BE2C (cell line): ENCODE data around the gene RAD54L.
"Not testable (repeated sequence)": the region's sequence is repeated elsewhere in the genome, so short reads cannot be mapped to it uniquely, and the experiment has no call there.

ENCODE experiments used
- DNase-seq: peaks from one replicate; pipeline ENCODE4 v3.0.0-alpha.2; 2020
- H3K27me3 ChIP-seq: fragments of 250-450 bp; sonication (Bioruptor Pico); 2 replicates; pipeline ENCODE4 v1.5.1; 2020; ENCODE audit warnings: mild to moderate bottlenecking
- H3K36me3 ChIP-seq: fragments of 250-450 bp; sonication (Bioruptor Pico); 2 replicates; pipeline ENCODE4 v1.5.1; 2020; ENCODE audit warnings: mild to moderate bottlenecking
- H3K4me1 ChIP-seq: fragments of 250-450 bp; sonication (Bioruptor Pico); 2 replicates; pipeline ENCODE4 v1.5.1; 2020
- H3K4me3 ChIP-seq: 2 replicates; pipeline ENCODE4 v1.5.1; 2011; ENCODE audit warnings: low read depth, low read length
- H3K9me3 ChIP-seq: fragments of 250-450 bp; sonication (Bioruptor Pico); 2 replicates; pipeline ENCODE4 v1.5.1; 2020
- TF ChIP-seq, protein P1 (sequence below): IDR thresholded peaks from 2 replicates; pipeline ENCODE4 v1.5.1; 2012; ENCODE audit warnings: mild to moderate bottlenecking, low read depth, low read length

Gene RAD54L

DNA sequence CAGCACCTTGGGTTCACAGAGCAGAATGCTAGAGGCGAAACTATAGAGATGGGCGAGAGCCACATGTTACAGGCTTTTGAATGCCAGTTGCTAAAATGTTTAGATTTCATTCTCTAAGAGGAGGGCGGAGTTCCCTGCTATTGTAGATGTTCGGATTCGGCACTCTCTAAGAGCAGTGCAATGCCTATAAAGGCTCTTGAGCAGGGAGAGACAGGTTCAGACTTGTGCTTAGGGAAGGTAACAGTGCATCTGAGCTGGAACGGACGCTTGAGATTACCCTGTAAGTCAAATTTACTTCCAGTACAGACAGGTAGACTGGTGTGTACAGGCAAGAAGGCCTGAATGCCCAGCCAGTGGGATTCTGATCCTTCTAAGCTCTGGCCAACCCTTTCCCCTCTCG is 29.1 kb upstream of the RAD54L start:
- Histone ChIP-seq H3K27me3 (no peaks in the 10 kb centered on the region), H3K4me3 (no peak overlapping the region), H3K4me1 (no peaks in the 10 kb centered on the region), H3K36me3 (no peaks in the 10 kb centered on the region), H3K9me3 (no peaks in the 10 kb centered on the region)
- TF ChIP-seq, protein P1, sequence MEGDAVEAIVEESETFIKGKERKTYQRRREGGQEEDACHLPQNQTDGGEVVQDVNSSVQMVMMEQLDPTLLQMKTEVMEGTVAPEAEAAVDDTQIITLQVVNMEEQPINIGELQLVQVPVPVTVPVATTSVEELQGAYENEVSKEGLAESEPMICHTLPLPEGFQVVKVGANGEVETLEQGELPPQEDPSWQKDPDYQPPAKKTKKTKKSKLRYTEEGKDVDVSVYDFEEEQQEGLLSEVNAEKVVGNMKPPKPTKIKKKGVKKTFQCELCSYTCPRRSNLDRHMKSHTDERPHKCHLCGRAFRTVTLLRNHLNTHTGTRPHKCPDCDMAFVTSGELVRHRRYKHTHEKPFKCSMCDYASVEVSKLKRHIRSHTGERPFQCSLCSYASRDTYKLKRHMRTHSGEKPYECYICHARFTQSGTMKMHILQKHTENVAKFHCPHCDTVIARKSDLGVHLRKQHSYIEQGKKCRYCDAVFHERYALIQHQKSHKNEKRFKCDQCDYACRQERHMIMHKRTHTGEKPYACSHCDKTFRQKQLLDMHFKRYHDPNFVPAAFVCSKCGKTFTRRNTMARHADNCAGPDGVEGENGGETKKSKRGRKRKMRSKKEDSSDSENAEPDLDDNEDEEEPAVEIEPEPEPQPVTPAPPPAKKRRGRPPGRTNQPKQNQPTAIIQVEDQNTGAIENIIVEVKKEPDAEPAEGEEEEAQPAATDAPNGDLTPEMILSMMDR = no peak
- DNase-seq = no peak

DNA sequence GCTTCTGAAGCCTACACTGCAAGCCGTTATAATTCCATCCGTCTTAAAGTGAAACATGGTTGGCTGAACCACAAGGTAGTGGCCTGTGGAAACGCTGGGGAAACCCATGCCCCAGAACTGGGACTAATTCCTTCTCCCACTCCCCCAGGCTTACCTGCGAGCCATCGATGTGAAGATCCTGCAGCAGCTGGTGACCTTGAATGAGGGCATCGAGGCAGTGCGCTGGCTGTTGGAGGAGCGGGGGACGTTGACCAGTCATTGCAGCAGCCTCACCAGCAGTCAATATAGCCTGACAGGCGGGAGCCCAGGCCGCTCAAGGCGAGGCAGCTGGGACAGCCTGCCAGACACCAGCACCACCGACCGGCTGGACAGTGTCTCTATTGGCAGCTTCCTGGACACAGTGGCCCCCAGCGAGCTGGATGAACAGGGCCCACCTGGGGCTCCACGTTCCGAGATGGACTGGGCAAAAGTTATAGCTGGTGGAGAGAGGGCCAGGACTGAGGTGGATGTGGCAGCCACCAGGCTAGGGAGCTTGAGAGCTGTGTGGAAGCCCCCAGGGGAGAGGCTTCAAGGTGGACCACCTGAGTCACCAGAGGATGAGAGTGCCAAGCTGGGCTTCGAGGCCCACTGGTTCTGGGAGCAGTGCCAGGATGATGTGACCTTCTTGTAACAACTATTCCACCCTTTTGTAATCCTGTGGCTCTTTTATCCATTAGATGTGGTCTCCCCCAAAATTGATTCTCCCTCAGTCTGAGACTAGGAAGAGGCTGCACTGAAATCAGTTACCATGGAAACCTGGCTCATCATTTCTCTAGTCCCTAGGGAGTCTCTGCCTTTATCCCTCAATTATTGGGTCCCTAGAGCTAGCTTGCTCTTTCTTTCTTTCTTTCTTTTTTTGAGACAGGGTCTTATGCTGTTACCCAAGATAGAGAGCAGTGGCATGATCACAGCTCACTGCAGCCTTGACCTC is 27.7 kb upstream of the RAD54L start:
- TF ChIP-seq, protein P1 = no peak
- Histone ChIP-seq H3K4me1 (no peaks in the 10 kb centered on the region), H3K9me3 (no peaks in the 10 kb centered on the region), H3K36me3 (no peaks in the 10 kb centered on the region), H3K4me3 (no peak overlapping the region), H3K27me3 (no peaks in the 10 kb centered on the region)
- no peak for DNase-seq

DNA sequence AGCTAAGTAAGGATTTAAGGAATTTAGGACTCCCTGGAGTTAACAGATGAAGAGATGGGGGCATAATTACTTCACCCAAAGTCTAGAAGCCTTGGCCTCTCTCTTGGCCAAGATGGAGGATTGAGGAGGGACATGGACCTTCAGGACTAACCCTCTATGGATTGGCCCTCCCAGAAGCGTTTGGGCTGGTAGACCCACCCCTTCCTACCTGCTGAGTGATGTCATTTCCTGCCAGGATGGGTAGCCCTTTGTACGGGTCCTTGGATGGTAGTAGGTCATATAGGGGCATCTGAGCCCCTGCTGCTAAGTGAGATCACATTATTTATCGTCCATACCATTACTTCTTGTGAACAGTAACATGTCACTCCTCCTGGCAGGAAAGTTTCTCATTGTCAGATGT is 26.8 kb upstream of the RAD54L start:
- H3K36me3 ChIP-seq = no peaks in the 10 kb centered on the region
- H3K4me3 ChIP-seq = no peak overlapping the region
- no peaks in the 10 kb centered on the region for H3K9me3 ChIP-seq
- DNase-seq = no peak
- TF ChIP-seq, protein P1 = no peak
- H3K27me3 ChIP-seq = no peaks in the 10 kb centered on the region
- H3K4me1 ChIP-seq = no peaks in the 10 kb centered on the region

DNA sequence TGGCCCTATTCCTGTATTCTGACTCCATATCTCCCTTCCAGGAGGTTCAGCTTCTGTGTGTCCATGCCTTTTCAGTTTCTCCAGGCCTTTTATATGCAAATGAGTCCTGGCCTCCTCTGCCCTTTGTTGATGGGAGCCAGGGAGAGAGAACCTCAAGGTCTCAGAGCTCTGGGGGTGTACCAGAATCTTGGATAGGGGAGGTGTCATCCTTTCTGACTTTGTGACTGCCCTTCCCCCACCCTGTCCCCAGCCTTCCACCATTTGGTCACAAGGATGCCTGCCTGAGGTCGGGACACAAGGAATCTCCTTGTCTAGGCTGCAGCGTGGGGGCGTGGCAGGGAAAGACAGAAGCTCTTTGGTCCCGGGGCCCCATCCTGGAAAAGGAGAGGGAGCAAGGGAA is 25.8 kb upstream of the RAD54L start:
- Histone ChIP-seq H3K4me3 (no peak overlapping the region), H3K9me3 (no peaks in the 10 kb centered on the region), H3K36me3 (no peaks in the 10 kb centered on the region), H3K4me1 (no peaks in the 10 kb centered on the region), H3K27me3 (no peaks in the 10 kb centered on the region)
- TF ChIP-seq, protein P1 = no peak
- no peak for DNase-seq

DNA sequence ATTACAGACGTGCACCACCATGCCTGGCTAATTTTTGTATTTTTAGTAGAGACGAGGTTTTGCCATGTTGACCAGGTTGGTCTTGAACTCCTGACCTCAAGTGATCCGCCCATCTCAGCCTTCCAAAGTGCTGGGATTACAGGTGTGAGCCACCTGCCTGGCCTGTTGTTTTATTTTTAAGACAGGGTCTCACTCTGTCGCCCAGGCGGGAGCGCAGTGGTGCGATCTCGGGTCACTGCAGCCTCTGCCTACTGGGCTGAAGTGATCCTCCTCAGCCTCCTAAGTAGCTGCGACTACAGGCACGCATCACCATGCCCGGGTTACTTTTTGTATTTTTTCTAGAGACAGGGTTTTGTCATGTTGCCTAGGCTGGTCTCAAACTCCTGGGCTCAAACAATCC is 24.5 kb upstream of the RAD54L start:
- not testable (repeated sequence) for H3K27me3 ChIP-seq, H3K4me3 ChIP-seq, H3K4me1 ChIP-seq, H3K9me3 ChIP-seq, H3K36me3 ChIP-seq, DNase-seq

DNA sequence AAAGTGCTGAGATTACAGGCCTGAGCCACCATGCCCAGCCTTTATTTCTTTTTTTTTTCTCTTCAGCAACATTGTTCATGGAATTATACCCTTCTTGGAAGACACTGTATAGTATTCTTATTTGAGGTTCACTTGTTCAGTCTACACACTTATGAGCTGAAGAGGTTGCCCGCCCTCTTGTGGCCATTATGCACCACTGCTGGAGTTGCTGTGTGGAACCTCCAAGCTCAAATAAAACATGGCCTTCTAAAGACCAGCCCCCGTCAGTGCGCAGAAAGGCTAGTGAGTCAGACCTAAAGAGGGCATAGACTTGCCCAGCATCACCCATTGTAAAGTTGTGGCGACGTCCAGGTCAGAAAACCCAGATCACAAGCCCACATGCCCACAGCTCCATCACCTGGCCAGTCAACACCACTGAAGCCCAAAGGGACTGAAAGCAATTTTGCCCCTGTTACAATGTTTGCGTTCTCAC is 24.1 kb upstream of the RAD54L start:
- Histone ChIP-seq H3K27me3 (no peaks in the 10 kb centered on the region), H3K36me3 (no peaks in the 10 kb centered on the region), H3K4me3 (no peak overlapping the region), H3K4me1 (no peaks in the 10 kb centered on the region), H3K9me3 (no peaks in the 10 kb centered on the region)
- TF ChIP-seq, protein P1 = peak; percentile 82
- DNase-seq = peak; percentile 46
